ENCODE data around the gene FBXO3. TPM values are rescaled to one million over a fixed set of nuclear protein-coding genes. Genes with fewer than 3 reads are reported as not detected.
A peak's percentile ranks its signal among the peaks of the same experiment; 100 is the strongest.

The FBXO3 gene
- total RNA-seq, 1 experiment from 2014 or later, result 18.9 TPM

- H3K18ac ChIP-seq (ENCODE audit: insufficient read length, low read depth, low read length), result no peak overlapping the region
- H3K14ac ChIP-seq (ENCODE audit: insufficient read depth, low read length), result no peak overlapping the region
- no peak overlapping the region for H3K23ac ChIP-seq (ENCODE audit: insufficient read length, low read depth, low read length)
- H3K4me2 ChIP-seq (ENCODE audit: insufficient read depth, insufficient read length, low read length), result no peak overlapping the region
- H3K27me3 ChIP-seq (ENCODE audit: insufficient read depth, low read length), result no peaks in the 10 kb centered on the region
- H3K4me1 Mint-ChIP-seq, result peaks cover 40 to 48% of the 10 kb centered on the region in 2 experiments
- no peak overlapping the region for H2AFZ ChIP-seq (ENCODE audit: low read length)
- no peak overlapping the region for H2BK15ac ChIP-seq (ENCODE audit: low read depth, low read length)
- no peaks in the 10 kb centered on the region for H3K23me2 ChIP-seq (ENCODE audit: insufficient read length, low read depth, low read length, poor library complexity, severe bottlenecking)
- WGBS (ENCODE audit: extremely low coverage, insufficient read length, low lambda C conversion rate), result no CpG with 5 or more reads among the region's 9 CpGs
- no peak overlapping the region for H3K56ac ChIP-seq (ENCODE audit: insufficient read length, low read depth, low read length)
- H2BK12ac ChIP-seq (ENCODE audit: insufficient read length, low read depth, low read length), result no peak overlapping the region
- no peak overlapping the region for H3K27ac ChIP-seq (ENCODE audit: insufficient read length, low read depth, low read length)
- no peak overlapping the region for H3T11ph ChIP-seq (ENCODE audit: low read length)
- H3K79me1 ChIP-seq (ENCODE audit: insufficient read depth, low read depth, low read length, poor library complexity, severe bottlenecking), result no peaks in the 10 kb centered on the region
- H2BK20ac ChIP-seq (ENCODE audit: low read depth, low read length, poor library complexity, severe bottlenecking), result no peak overlapping the region
- peaks cover 5% of the 10 kb centered on the region; the same call in 1 of the 2 replicates for H3K4me1 ChIP-seq (ENCODE audit: insufficient read depth, low read length)
- no peak overlapping the region for H2AK5ac ChIP-seq (ENCODE audit: insufficient read length, low read length)
- peak overlapping the region in 1 of 3 experiments; percentile 12; a peak in 1 of 7 replicates for H3K27ac Mint-ChIP-seq
- no peaks in the 10 kb centered on the region for H3K9me3 Mint-ChIP-seq
- H2BK120ac ChIP-seq (ENCODE audit: low read depth, low read length, poor library complexity, severe bottlenecking), result no peak overlapping the region
- no peak overlapping the region for H3K4me3 Mint-ChIP-seq
- no peaks in the 10 kb centered on the region for H3K9me3 ChIP-seq (ENCODE audit: control insufficient read depth, low read depth, low read length)
- no peaks in the 10 kb centered on the region for H4K20me1 ChIP-seq (ENCODE audit: control insufficient read depth, insufficient read depth, insufficient read length)
- H2BK5ac ChIP-seq (ENCODE audit: insufficient read length, low read length), result no peak overlapping the region
- DNase-seq, result no peak
- H3K9ac ChIP-seq (ENCODE audit: extremely low read depth, insufficient read length, low read length), result no peak overlapping the region
- H3K27me3 Mint-ChIP-seq (ENCODE audit: low read depth), result peaks cover 2% of the 10 kb centered on the region
- no peaks in the 10 kb centered on the region for H3K36me3 Mint-ChIP-seq (ENCODE audit: insufficient read depth in 1 of 3, low read depth in 3 of 3)
- H4K8ac ChIP-seq (replicated peaks; ENCODE audit: insufficient read length, low read depth, low read length), result no peak overlapping the region
- no peaks in the 10 kb centered on the region for H3K79me2 ChIP-seq (ENCODE audit: insufficient read depth, low read length)
- H4K5ac ChIP-seq (ENCODE audit: insufficient read length, low read depth, low read length), result no peak overlapping the region
- no peak for TF ChIP-seq CTCF (conservative IDR thresholded peaks at IDR 0.05)
- no peak overlapping the region for H3K4ac ChIP-seq (ENCODE audit: low read depth, low read length)
- H4K91ac ChIP-seq (ENCODE audit: insufficient read length, low read depth, low read length), result no peak overlapping the region
These were observed 82.3 kb downstream of the FBXO3 start for GRCh38 chr11:33692013-33692504.

Data from H9 (cell line).